PC-3 (cell line): ENCODE data around the gene ATP8A2. TPM values are rescaled to one million over a fixed set of nuclear protein-coding genes. Genes with fewer than 3 reads are reported as not detected.

ENCODE experiments used
- ATAC-seq: fragments of 200-7000 bp; cut with Tn5 transposase; 2 replicates; pipeline ENCODE4 v1.9.1; 2020; ENCODE audit warnings: mild to moderate bottlenecking, moderate library complexity
- BruUV-seq: library from RNA; stranded (reverse); fragments of 400-500 nt; replicated peaks from 2 replicates; lab custom pipeline; 2021; lab: Mats Ljungman, UMichigan
- CTCF ChIA-PET: fragments of 300-600 bp; sonication (Branson Sonifier 250); formaldehyde crosslinking; loops from one replicate; lab custom pipeline; 2022; ENCODE audit warnings: antibody characterized with exemption; lab: Charles Lee
- POLR2A ChIA-PET: fragments of 300-600 bp; sonication (Branson Sonifier 250); formaldehyde crosslinking; loops from one replicate; lab custom pipeline; 2022; ENCODE audit warnings: antibody characterized with exemption; ENCODE audit not compliant: unreplicated experiment; lab: Charles Lee
- DNase-seq: peaks from one replicate; pipeline ENCODE4 v3.0.0-alpha.2; 2015
- H2AFZ ChIP-seq: fragments of 300-600 bp; sonication (generic); 2 replicates; pipeline ENCODE4 v1.6.0; 2016; ENCODE audit warnings: antibody characterized with exemption, low read length
- H3F3A ChIP-seq: fragments of 300-600 bp; sonication (generic); one replicate; pipeline ENCODE4 v1.6.0; 2017; ENCODE audit warnings: antibody characterized with exemption, low read length, control low read depth, mild to moderate bottlenecking; ENCODE audit not compliant: unreplicated experiment
- H3K27ac ChIP-seq: fragments of 300-600 bp; sonication (generic); 2 replicates; pipeline ENCODE4 v1.5.1; 2016; ENCODE audit warnings: mild to moderate bottlenecking, low read length
- H3K27me3 ChIP-seq: fragments of 300-600 bp; sonication (generic); 2 replicates; pipeline ENCODE4 v1.6.1; 2016; ENCODE audit warnings: low read length, mixed read lengths
- H3K36me3 ChIP-seq: fragments of 300-600 bp; sonication (generic); 2 replicates; pipeline ENCODE4 v1.6.1; 2016; ENCODE audit warnings: low read depth, mixed run types, low read length, mixed read lengths
- H3K4me1 ChIP-seq: fragments of 300-600 bp; sonication (generic); 2 replicates; pipeline ENCODE4 v1.5.1; 2016; ENCODE audit warnings: low read length; ENCODE audit not compliant: insufficient read depth
- H3K4me2 ChIP-seq: fragments of 300-600 bp; sonication (generic); 2 replicates; pipeline ENCODE4 v1.6.0; 2016; ENCODE audit warnings: low read length
- H3K4me3 ChIP-seq: fragments of 300-600 bp; sonication (generic); 2 replicates; pipeline ENCODE4 v1.5.1; 2016; ENCODE audit warnings: mild to moderate bottlenecking, low read length, mixed read lengths
- H3K79me2 ChIP-seq: fragments of 300-600 bp; sonication (generic); 2 replicates; pipeline ENCODE4 v1.6.1; 2017; ENCODE audit warnings: low read length, mixed read lengths
- H3K9ac ChIP-seq: fragments of 300-600 bp; sonication (generic); 2 replicates; pipeline ENCODE4 v1.6.0; 2016; ENCODE audit warnings: mild to moderate bottlenecking, low read length
- H3K9me2 ChIP-seq: fragments of 300-600 bp; sonication (generic); replicated peaks from 2 replicates; pipeline ENCODE4 v1.6.1; 2016; ENCODE audit warnings: mixed run types, low read length, mixed read lengths
- H3K9me3 ChIP-seq: fragments of 300-600 bp; sonication (generic); 2 replicates; pipeline ENCODE4 v1.6.1; 2016; ENCODE audit warnings: low read length, mixed read lengths
- H4K20me1 ChIP-seq: fragments of 300-600 bp; sonication (generic); 2 replicates; pipeline ENCODE4 v1.6.1; 2016; ENCODE audit warnings: low read length, mixed read lengths
- CTCF ChIP-seq: fragments of 300-600 bp; sonication (generic); conservative IDR thresholded peaks from 2 replicates; pipeline ENCODE4 v1.5.1; 2017; ENCODE audit warnings: antibody characterized with exemption, low read depth, mild to moderate bottlenecking, low read length
- EZH2 ChIP-seq: fragments of 300-600 bp; sonication (generic); IDR thresholded peaks from one replicate; pipeline ENCODE4 v1.6.1; 2017; ENCODE audit warnings: antibody characterized with exemption, mild to moderate bottlenecking, low read length; ENCODE audit not compliant: unreplicated experiment
- EZH2phosphoT487 ChIP-seq: fragments of 300-600 bp; sonication (generic); IDR thresholded peaks from 2 replicates; pipeline ENCODE4 v1.6.1; 2018; ENCODE audit warnings: mild to moderate bottlenecking, antibody characterized with exemption, low read length, borderline replicate concordance
- intact Hi-C: fragments of 100-400 bp; cut with micrococcal nuclease; formaldehyde crosslinking; loops from 2 replicates; pipeline ENCODE4 v1.9.0; 2023
- total RNA-seq: library from RNA; depleted of rRNA; stranded (reverse); fragments of >200 nt; gene quantifications from 2 replicates; pipeline ENCODE4 v1.2.3, GENCODE V29; 2014

Gene ATP8A2
- total RNA-seq, 1 experiment from 2014 or later: 0.04 TPM

GRCh38 chr13:26034018-26034417 is 662.2 kb downstream of the ATP8A2 start:
- Histone ChIP-seq H2AFZ (no peak overlapping the region), H3K9ac (no peak overlapping the region), H3F3A (no peaks in the 10 kb centered on the region), H3K4me2 (no peak overlapping the region), H3K27ac (no peak overlapping the region), H3K9me2 (no peaks in the 10 kb centered on the region), H3K4me3 (no peak overlapping the region), H3K27me3 (no peaks in the 10 kb centered on the region), H3K4me1 (no peaks in the 10 kb centered on the region), H3K79me2 (no peaks in the 10 kb centered on the region), H4K20me1 (no peaks in the 10 kb centered on the region), H3K36me3 (no peaks in the 10 kb centered on the region), H3K9me3 (no peaks in the 10 kb centered on the region)
- TF ChIP-seq EZH2phosphoT487 (no peak), CTCF (no peak), EZH2 (no peak)
- ChIA-PET POLR2A (no interaction called here), CTCF (no interaction called here)
- ATAC-seq (no peak), DNase-seq (no peak)
- intact Hi-C loops: no loop called here
- BruUV-seq: no TSS peak

- no peaks in the 10 kb centered on the region for H4K20me1 ChIP-seq
- DNase-seq (no peak), ATAC-seq (no peak)
- CTCF ChIA-PET: no interaction called here
- no peaks in the 10 kb centered on the region for H3K79me2 ChIP-seq
- no peak for TF ChIP-seq CTCF
- H3K4me1 ChIP-seq: no peaks in the 10 kb centered on the region
- BruUV-seq: no TSS peak
- H3K36me3 ChIP-seq: no peaks in the 10 kb centered on the region
- intact Hi-C loops: no loop called here
- no peak overlapping the region for H3K27ac ChIP-seq
- H3K9ac ChIP-seq: no peak overlapping the region
- no peaks in the 10 kb centered on the region for H3K9me2 ChIP-seq
- H3F3A ChIP-seq: no peaks in the 10 kb centered on the region
- H3K4me3 ChIP-seq: no peak overlapping the region
- no peak overlapping the region for H3K4me2 ChIP-seq
- POLR2A ChIA-PET: interaction anchor here (0.7 kb wide), 1 partner anchor 245 kb away, joined by 3 read pairs; no protein-coding TSS in a partner anchor
- H3K9me3 ChIP-seq: no peaks in the 10 kb centered on the region
- H3K27me3 ChIP-seq: no peaks in the 10 kb centered on the region
- no peak overlapping the region for H2AFZ ChIP-seq
Observed at GRCh38 chr13:26036383-26036782, 664.6 kb downstream of the ATP8A2 start.

GRCh38 chr13:26037302-26037701 is 665.5 kb downstream of the ATP8A2 start:
- Histone ChIP-seq H3K4me1 (no peaks in the 10 kb centered on the region), H3F3A (no peaks in the 10 kb centered on the region), H3K27ac (no peak overlapping the region), H4K20me1 (no peaks in the 10 kb centered on the region), H3K4me2 (no peak overlapping the region), H3K36me3 (no peaks in the 10 kb centered on the region), H3K9me3 (no peaks in the 10 kb centered on the region), H3K4me3 (no peak overlapping the region), H3K9me2 (no peaks in the 10 kb centered on the region), H3K79me2 (no peaks in the 10 kb centered on the region), H3K27me3 (no peaks in the 10 kb centered on the region), H2AFZ (no peak overlapping the region), H3K9ac (no peak overlapping the region)
- TF ChIP-seq CTCF (peak; percentile 73), EZH2phosphoT487 (no peak)
- intact Hi-C loops: no loop called here
- ATAC-seq (peak; percentile 64), DNase-seq (peak; percentile 56)
- BruUV-seq: no TSS peak
- ChIA-PET POLR2A (interaction anchor here (0.7 kb wide), 1 partner anchor 246 kb away, joined by 3 read pairs; no protein-coding TSS in a partner anchor), CTCF (no interaction called here)
